GM19324 (cell line): ENCODE measurements around the gene PCDHA7.
"Not testable (repeated sequence)": the region's sequence is repeated elsewhere in the genome, so short reads cannot be mapped to it uniquely, and the experiment has no call there.

Experiments
- ATAC-seq: cut with Tn5 transposase; IDR thresholded peaks from one replicate; pipeline ENCODE4 v1.9.1; 2021; ENCODE audit warnings: mild to moderate bottlenecking, moderate library complexity; ENCODE audit not compliant: unreplicated experiment, low FRiP score

The PCDHA7 gene

DNA sequence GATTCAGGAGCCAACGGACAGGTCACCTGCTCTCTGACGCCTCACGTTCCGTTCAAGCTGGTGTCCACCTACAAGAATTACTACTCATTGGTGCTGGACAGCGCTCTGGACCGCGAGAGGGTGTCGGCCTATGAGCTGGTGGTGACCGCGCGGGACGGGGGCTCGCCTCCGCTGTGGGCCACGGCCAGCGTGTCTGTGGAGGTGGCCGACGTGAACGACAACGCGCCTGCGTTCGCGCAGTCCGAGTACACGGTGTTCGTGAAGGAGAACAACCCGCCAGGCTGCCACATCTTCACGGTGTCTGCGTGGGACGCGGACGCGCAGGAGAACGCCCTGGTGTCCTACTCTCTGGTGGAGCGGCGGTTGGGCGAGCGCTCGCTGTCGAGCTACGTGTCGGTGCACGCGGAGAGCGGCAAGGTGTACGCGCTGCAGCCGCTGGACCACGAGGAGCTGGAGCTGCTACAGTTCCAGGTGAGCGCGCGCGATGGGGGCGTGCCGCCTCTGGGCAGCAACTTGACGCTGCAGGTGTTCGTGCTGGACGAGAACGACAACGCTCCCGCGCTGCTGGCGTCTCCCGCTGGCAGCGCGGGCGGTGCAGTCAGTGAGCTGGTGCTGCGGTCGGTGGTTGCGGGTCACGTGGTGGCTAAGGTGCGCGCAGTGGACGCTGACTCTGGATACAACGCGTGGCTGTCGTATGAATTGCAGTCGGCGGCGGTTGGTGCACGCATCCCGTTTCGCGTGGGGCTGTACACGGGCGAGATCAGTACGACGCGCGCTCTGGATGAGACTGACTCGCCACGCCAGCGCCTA lies 23.3 kb downstream of the PCDHA7 start:
- ATAC-seq = no peak

DNA sequence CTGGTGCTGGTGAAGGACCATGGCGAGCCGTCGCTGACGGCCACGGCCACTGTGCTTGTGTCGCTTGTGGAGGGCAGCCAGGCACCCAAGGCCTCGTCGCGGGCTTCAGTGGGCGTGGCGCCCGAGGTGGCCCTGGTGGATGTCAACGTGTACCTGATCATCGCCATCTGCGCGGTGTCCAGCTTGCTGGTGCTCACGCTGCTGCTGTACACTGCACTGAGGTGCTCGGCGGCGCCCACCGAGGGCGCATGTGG lies 23.8 kb downstream of the PCDHA7 start:
- ATAC-seq = no peak

DNA sequence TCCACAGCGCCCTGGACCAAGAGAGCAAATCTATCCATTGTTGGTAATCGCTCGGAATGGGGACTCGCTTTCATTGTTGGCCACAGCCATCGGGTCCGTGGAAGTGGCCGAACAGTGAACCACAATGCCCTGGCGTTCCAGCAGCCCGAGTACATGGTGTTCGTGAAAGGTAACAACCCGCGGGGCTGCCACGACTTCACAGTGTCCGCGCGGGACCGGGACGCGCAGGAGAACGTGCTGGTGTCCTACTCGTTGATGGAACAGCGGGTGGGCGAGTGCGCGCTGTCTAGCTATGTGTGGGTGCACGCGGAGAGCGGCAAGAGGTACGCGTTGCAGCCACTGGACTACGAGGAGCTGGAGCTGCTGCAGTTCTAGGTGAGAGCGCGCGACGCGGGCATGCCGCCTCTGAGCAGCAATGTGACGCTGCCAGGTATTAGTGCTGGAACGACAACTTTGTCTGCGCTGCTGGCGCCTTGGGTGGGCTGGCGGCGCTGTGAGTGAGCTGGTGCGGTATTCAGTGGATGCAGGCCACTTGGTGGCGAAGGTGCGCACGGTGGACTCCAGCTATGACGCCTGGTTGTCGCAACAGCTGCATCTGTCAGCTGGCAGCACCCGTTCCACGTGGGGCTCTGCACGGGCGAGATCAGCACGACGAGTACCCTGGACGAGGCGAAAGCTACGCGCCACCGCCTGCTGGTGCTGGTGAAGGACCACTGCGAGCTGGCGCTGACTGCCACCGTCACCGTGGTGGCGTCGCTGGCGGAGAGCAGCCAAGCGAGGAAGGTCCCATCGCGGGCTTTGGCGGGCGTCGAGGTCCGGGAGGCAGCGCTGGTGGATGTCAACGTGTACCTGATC lies 28.6 kb downstream of the PCDHA7 start:
- ATAC-seq = no peak

DNA sequence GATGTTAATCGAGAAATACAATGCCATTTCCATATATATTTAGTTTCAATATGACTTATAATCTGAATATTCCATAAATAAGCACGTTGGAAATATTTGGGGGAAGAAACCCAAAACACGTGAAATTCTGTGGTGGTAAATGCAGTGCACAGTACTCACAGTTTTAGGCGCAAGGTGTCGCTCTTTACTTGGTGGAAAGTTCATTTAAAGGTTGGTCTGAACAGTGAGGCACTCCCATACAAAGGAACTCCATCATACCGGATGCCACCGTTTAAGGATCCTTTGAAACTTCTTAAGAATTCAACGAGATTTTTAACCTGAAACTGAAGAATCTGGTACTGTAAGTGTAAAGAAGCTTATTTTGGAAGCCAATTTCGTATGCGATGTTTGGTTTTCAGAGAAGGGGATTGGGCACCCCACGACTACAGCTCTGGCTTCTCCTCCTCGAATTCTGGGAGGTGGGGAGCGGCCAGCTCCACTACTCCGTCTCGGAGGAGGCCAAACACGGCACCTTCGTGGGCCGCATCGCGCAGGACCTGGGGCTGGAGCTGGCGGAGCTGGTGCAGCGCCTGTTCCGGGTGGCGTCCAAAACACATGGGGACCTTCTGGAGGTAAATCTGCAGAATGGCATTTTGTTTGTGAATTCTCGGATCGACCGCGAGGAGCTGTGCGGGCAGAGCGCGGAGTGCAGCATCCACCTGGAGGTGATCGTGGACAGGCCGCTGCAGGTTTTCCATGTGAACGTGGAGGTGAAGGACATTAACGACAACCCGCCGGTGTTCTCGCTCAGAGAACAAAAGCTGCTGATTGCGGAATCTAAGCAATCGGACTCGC lies 34.9 kb downstream of the PCDHA7 start, which contains the start of gene PCDHA11:
TSS of gene PCDHA11 (plus strand) at position 237 of the 834 bp plus-strand sequence. CDS start at position 384, 147 bp downstream.
- ATAC-seq = no peak

DNA sequence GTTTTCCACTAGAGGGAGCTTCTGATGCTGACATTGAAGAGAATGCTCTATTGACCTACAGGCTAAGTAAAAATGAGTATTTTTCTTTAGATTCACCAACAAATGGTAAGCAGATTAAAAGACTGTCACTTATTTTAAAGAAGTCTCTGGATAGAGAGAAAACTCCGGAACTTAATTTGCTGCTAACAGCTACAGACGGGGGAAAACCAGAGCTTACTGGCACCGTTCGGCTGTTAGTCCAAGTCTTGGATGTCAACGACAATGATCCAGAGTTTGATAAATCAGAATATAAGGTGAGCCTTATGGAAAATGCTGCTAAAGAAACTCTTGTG lies 35.5 kb downstream of the PCDHA7 start:
- ATAC-seq = no peak

DNA sequence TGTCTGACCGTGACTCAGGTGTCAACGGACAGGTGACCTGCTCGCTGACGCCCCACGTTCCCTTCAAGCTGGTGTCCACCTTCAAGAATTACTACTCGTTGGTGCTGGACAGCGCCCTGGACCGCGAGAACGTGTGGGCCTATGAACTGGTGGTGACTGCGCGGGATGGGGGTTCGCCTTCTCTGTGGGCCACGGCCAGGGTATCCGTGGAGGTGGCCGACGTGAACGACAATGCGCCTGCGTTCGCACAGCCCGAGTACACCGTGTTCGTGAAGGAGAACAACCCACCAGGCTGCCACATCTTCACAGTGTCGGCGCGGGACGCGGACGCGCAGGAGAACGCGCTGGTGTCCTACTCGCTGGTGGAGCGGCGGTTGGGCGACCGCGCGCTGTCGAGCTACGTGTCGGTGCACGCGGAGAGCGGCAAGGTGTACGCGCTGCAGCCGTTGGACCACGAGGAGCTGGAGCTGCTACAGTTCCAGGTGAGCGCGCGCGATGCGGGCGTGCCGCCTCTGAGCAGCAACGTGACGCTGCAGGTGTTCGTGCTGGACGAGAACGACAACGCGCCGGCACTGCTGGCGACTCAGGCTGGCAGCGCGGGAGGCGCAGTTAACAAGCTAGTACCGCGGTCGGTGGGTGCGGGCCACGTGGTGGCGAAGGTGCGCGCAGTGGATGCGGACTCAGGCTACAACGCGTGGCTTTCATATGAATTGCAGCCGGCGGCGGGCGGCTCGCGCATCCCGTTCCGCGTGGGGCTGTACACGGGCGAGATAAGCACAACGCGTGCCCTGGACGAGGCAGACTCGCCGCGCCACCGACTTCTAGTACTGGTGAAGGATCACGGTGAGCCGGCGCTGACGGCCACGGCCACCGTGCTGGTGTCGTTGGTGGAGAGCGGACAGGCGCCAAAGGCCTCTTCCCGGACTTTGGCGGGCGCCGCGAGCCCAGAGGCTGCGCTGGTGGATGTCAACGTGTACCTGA lies 36.4 kb downstream of the PCDHA7 start:
- no peak for ATAC-seq

DNA sequence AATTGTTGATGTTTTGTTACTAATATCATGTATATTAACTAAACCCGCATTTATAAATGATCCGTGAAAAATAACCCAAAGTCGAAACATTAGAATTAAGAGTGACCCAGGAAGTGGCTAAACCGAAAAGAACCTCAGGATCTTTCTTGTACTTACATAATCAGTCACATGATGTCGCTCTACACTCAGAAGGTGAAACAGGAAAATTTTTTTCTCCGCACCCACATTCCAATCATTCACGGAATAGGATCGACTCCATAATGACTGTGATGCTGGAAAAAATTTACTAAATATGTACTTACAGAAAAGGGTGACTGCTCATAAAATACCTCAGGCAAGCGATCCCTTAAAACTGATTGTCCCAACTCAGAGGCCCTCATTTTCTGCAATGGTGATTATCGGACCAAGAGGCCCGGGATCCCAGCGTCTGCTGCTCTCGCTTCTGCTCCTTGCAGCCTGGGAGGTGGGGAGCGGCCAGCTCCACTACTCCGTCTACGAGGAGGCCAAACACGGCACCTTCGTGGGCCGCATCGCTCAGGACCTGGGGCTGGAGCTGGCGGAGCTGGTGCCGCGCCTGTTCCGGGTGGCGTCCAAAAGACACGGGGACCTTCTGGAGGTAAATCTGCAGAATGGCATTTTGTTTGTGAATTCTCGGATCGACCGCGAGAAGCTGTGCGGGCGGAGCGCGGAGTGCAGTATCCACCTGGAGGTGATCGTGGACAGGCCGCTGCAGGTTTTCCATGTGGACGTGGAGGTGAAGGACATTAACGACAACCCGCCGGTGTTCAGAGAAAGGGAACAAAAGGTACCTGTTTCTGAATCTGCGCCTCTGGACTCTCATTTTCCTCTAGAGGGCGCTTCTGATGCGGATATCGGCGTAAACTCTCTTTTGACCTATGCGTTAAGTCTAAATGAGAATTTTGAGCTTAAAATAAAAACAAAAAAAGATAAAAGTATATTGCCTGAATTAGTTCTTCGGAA lies 41.3 kb downstream of the PCDHA7 start, which contains the start of gene PCDHA12:
TSS of gene PCDHA12 (plus strand) at position 224 of the 981 bp plus-strand sequence. CDS start at position 389, 165 bp downstream.
- ATAC-seq = no peak

DNA sequence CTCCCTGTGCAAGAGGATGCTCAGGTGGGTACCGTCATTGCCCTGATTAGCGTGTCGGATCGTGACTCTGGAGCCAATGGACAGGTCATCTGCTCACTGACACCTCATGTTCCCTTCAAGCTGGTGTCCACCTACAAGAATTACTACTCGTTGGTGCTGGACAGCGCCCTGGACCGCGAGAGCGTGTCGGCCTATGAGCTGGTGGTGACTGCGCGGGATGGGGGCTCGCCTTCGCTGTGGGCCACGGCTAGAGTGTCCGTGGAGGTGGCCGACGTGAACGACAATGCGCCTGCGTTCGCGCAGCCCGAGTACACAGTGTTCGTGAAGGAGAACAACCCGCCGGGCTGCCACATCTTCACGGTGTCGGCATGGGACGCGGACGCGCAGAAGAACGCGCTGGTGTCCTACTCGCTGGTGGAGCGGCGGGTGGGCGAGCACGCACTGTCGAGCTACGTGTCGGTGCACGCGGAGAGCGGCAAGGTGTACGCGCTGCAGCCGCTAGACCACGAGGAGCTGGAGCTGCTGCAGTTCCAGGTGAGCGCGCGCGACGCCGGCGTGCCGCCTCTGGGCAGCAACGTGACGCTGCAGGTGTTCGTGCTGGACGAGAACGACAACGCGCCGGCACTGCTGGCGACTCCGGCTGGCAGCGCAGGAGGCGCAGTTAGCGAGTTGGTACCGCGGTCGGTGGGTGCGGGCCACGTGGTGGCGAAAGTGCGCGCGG lies 42.6 kb downstream of the PCDHA7 start:
- not testable (repeated sequence) for ATAC-seq

DNA sequence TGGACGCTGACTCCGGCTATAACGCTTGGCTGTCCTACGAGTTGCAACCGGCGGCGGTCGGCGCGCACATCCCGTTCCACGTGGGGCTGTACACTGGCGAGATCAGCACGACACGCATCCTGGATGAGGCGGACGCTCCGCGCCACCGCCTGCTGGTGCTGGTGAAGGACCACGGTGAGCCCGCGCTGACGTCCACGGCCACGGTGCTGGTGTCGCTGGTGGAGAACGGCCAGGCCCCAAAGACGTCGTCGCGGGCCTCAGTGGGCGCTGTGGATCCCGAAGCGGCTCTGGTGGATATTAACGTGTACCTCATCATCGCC lies 43.2 kb downstream of the PCDHA7 start:
- no peak for ATAC-seq

DNA sequence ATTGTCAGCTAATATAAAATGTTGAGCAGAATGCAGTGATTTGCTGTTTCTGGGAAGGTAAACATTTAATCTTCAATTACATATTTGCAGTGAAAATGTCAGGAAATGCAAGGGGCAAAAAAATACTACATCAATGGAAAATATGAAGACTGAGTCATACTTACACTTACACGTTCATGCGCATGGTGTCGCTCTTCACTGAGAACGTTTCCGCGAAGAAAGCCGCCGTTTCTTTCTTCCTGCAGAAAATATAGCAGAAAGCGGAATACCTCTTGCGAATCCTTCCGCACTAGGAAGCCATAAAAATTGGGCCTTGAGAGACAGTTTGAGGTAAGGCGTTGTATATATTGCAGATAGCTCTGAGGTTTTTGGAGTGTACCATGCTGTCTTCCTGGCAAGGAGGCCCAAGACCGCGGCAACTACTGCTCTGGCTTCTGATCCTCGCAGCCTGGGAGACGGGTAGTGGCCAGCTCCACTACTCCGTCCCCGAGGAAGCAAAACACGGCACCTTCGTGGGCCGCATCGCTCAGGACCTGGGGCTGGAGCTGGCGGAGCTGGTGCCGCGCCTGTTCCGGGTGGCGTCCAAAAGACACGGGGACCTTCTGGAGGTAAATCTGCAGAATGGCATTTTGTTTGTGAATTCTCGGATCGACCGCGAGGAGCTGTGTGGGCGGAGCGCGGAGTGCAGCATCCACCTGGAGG lies 48.0 kb downstream of the PCDHA7 start, which contains the start of gene PCDHA13:
TSS of gene PCDHA13 (plus strand) at position 236 of the 702 bp plus-strand sequence. CDS start at position 381, 145 bp downstream.
- no peak for ATAC-seq

DNA sequence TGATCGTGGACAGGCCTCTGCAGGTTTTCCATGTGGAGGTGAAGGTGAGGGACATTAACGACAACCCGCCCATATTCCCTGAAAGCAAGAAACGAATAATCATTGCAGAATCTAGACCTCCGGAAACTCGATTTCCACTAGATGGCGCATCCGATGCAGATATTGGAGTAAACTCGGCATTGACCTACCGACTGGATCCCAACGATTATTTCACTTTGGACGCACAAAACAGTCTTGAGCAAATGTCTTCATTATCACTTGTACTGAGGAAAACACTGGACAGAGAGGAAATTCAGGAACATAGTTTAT lies 48.5 kb downstream of the PCDHA7 start:
- no peak for ATAC-seq

DNA sequence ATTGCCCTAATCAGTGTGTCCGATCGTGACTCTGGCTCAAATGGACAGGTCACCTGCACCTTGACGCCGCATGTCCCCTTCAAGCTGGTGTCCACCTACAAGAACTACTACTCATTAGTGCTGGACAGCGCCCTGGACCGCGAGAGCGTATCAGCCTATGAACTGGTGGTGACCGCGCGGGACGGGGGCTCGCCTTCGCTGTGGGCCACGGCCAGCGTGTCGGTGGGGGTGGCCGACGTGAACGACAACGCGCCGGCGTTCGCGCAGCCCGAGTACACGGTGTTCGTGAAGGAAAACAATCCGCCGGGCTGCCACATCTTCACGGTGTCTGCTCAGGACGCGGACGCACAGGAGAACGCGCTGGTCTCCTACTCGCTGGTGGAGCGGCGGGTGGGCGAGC lies 49.3 kb downstream of the PCDHA7 start:
- ATAC-seq = no peak

DNA sequence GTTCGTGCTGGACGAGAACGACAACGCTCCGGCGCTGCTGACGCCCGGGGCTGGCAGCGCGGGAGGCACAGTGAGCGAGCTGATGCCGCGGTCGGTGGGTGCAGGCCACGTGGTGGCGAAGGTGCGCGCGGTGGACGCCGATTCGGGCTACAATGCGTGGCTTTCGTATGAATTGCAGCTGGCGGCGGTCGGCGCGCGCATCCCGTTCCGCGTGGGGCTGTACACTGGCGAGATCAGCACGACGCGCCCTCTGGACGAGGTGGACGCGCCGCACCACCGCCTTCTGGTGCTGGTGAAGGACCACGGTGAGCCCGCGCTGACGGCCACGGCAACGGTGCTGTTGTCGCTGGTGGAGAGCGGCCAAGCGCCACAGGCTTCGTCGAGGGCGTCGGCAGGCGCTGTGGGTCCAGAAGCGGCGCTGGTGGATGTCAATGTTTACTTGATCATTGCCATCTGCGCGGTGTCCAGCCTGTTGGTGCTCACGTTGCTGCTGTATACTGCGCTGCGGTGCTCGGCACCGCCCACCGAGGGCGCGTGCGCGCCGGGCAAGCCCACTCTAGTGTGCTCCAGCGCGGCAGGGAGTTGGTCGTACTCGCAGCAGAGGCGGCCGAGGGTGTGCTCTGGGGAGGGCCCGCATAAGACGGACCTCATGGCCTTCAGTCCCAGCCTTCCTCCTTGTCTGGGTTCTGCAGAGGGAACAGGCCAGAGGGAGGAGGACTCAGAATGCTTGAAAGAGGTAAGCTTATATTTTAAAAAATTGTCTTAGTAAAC lies 50.0 kb downstream of the PCDHA7 start:
- no peak for ATAC-seq
